GM18870 (cell line): ENCODE results near the gene TAP2.
"Not testable (repeated sequence)": the region's sequence is repeated elsewhere in the genome, so short reads cannot be mapped to it uniquely, and the experiment has no call there.

ENCODE experiments used
- ATAC-seq: cut with Tn5 transposase; IDR thresholded peaks from one replicate; pipeline ENCODE4 v1.9.1; 2021; ENCODE audit warnings: moderate library complexity; ENCODE audit not compliant: unreplicated experiment

TAP2 gene

GRCh38 chr6:32836873-32837272 lies 1.7 kb downstream of the TAP2 start:
- ATAC-seq, result no peak

GRCh38 chr6:32835167-32835893 lies 3.2 kb downstream of the TAP2 start:
- no peak for ATAC-seq

GRCh38 chr6:32833664-32834063 lies 4.9 kb downstream of the TAP2 start:
- no peak for ATAC-seq

- no peak for ATAC-seq
These were observed 6.0 kb downstream of the TAP2 start for GRCh38 chr6:32832535-32832934.

DNA sequence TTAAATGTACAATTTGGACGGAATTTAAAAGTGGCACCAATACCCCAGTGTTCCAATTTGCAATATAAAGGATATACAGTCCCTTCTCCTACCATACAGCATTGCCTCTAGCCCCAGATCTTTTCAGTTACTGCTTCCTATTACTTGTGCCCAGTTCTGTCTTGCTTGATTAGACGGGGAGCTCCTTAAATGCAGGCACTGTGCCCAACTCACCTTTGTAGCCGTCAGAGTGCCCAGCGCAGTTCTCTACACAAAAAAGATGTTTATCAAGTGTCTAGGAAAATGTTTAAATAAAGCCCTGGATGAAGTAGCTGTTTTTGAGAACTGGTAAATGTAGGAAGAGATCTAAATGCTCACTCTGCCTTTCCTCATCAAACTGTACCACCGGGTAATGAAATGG lies 7.6 kb downstream of the TAP2 start:
- ATAC-seq, result no peak

DNA sequence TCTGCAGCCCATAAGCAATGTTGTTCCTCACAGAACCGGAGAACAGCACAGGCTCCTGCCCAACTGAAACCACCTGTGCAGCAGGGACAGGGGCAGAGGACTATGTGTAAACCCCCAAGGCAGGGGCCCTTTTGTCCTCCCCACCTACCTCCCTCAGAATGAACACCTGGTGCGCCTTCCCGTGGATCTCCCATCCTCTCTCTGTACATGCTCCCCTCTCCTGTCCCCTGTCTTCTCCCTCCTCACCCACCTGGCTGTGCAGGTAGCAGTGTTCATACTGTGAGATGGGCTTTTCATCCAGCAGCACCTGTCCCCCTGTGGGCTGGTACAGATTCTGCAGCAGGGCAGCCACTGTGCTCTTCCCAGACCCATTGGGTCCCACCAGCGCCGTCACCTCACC lies 8.5 kb downstream of the TAP2 start:
- ATAC-seq, result no peak

GRCh38 chr6:32829495-32829894 lies 9.0 kb downstream of the TAP2 start:
- ATAC-seq, result no peak

GRCh38 chr6:32827025-32827424 lies 11.5 kb downstream of the TAP2 start:
- ATAC-seq, result no peak

DNA sequence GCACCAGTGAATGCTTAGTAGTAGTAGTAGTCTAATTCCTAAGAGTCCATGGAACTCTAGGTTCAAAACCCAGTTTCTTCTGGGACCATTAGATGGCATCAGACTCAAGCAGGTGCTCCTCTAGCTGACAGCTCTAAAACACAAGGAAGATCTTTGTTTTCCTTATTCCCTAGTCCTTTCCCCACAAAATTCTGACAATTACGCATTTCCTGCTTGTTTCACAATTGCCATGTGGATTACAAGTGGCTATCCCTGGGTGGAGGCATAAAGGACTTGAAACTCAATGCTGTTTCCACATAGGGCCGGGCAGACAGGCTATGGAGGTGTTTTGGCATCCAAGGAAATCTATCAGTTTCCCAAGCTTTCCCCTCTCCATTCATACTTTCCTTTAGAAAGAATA lies 12.6 kb downstream of the TAP2 start:
- no peak for ATAC-seq

DNA sequence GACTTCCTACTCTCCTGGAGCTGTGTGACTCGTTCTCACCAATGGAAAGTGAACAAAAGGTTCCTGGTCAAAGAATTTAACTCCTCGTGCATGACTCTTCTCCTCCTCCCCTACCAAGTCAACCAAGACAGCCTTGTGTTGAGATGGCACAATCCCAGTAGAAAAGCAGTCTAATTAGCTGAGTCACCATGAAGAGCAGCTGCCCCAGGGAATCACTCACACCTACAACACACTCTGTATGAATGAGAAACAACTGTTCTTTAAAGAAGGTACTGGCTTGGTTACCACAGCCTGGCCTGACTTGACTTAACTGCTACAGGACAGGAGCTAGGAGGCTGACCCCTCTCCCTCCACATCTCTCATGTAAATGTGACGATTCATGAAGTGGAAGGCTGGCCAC lies 18.8 kb downstream of the TAP2 start:
- ATAC-seq, result no peak

- no peak for ATAC-seq
These were observed 19.7 kb downstream of the TAP2 start for GRCh38 chr6:32818867-32819266.

- no peak for ATAC-seq
These were observed 21.8 kb downstream of the TAP2 start, which contains the start of gene HLA-DOB for GRCh38 chr6:32816746-32817204. HLA-DOB (minus strand) TSS chr6:32817002; CDS start chr6:32816951, 51 bp downstream.

- peak; percentile 40 for ATAC-seq
These were observed 22.5 kb downstream of the TAP2 start for GRCh38 chr6:32815996-32816395.

DNA sequence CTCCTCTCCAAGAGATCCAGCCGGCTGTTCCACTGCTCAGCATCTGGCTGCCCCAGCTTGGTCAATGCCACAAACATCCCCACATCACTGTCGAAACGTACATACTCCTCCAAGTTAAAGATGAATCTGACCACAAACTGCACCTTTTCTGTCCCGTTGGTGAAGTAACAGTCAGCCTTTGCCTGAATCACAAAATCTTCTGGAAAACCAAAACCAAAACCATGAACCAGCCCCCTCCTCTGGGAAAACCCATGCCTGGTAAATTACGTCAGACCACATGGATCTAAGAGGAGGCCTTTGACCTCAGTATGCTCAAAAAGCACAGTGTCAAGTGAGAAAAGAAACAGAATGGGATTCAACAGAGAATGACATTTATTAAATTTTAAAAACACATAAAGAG lies 23.4 kb downstream of the TAP2 start:
- ATAC-seq, result no peak

DNA sequence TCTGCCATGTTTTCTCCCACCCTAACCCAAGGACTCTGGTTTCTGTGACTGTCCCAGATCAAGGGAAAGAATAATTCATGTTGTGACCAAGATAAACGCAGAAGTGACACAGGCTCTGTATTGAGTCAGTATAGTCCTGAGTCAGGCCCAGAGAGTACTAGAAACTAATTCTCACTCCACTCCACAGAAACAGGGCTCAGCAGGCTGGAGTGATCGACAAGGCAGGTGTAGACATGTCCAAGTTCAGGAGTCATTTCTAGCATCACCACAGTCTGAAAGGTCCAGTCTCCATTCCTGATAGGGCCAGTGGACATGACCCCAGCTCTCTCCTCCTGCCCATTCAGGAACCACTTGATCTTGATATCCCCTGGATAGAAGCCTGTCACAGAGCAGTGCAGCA lies 24.4 kb downstream of the TAP2 start:
- ATAC-seq, result no peak

- no peak for ATAC-seq
These were observed 29.4 kb downstream of the TAP2 start for GRCh38 chr6:32809171-32809570.

- no peak for ATAC-seq
These were observed 31.4 kb downstream of the TAP2 start for GRCh38 chr6:32807020-32807580.

- ATAC-seq, result not testable (repeated sequence)
These were observed 33.1 kb downstream of the TAP2 start for GRCh38 chr6:32805404-32805803.

DNA sequence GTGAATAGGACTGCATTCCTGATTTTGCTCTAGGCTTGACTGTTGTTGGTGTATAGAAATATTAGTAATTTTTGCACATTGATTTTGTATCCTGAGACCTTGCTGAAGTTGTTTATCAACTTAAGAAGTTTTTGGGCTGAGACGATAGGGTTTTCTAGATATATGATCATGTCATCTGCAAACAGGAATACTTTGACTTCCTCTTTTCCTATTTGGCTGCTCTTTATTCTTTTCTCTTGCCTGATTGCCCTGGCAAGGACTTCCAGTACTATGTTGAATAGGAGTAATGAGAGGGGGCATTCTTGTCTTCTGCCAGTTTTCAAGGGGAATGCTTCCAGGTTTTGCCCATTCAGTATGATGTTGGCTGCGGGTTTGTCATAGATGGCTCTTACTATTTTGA lies 35.1 kb downstream of the TAP2 start:
- ATAC-seq, result no peak

DNA sequence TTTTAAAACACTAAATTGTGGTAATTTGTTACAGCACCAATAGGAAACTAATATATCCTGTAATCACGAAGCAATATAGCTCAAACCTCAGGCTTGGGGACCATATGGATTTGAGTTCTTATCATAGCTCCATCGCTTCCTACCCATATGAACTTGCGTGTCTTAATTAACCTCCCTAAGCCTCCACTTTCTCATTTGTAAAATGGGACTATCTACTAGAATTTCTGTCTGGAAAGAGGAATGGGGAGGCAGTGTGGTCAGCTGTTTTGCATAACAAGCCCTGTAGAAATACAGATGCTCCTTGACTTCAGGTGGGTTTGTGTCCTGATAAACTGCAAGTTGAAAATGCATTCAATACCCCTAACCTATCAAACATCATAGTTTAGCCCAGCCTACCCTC lies 38.8 kb downstream of the TAP2 start:
- no peak for ATAC-seq

DNA sequence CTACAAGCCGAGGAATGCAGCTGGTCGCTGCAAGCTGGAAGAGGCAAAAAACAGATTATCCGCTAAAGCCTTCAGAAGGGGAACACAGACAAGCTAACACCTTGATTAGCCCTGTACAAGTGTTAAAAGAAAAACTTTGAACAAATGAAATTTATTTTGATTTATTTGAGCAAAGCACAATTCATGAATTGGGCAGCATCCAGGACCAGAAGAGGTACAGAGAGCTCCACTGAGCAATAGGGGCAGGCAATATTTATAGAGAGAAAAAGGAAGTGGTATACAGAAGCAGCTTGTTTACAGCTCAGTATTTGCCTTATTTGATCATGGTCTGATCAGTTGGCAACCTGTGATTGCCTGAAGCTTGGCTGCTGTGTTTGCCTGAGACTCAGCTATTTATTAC lies 39.4 kb downstream of the TAP2 start:
- no peak for ATAC-seq

DNA sequence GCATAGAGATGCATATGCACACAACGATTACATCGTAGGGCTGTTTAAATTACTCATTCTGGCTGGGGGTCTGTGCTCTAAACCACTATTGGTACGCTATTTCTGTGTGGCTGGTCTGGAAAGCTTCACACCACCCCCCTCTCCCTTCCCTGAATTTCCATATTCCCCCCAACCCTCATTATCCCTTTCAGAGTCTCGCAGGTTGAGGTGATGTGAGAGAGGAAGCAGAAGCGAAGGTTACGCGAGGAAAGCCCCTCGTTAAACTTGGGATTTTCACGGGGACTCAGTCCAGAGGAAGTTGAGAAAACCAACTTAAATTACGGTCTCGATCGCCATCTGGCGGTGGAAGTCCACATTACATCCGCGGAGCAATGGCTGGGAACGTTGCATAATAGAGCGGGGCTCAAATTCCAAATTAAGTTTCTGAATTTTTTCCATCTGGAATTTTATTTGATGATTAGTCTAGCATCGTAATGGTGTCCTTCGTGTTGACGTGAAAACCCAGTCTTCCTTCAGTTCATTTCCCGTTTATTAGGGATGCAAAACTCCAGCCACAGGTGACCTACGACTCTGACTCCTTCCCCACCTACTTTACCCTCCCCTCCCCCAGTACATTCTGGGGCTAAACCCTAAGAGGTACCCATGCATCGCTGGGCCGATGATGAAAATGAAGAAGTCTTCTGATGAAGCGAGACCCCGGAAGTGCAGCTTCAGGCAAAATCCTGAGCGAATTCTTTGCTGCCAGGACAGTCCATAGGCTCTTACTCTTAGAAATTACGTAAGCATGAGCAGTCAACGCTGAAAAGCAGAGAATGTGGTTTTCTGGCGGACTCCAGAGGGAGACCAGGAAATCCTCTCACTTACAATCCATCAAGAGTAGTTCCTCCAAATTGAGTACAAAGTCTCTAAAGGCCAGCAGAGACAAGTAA lies 41.4 kb downstream of the TAP2 start:
- ATAC-seq, result no peak
